GM12875 (cell line): Measurements from ENCODE around the gene ATP2A1.

Experiments used
- H3K4me3 ChIP-seq: one replicate; pipeline ENCODE4 v1.5.1; 2011; ENCODE audit warnings: low read depth, low read length, control low read depth
- CTCF ChIP-seq: IDR thresholded peaks from 2 replicates; pipeline ENCODE4 v1.5.1; 2011; ENCODE audit warnings: low read depth, mild to moderate bottlenecking, control low read depth, inconsistent platforms, low read length, moderate library complexity, borderline replicate concordance; ENCODE audit not compliant: insufficient read depth

The ATP2A1 gene

DNA sequence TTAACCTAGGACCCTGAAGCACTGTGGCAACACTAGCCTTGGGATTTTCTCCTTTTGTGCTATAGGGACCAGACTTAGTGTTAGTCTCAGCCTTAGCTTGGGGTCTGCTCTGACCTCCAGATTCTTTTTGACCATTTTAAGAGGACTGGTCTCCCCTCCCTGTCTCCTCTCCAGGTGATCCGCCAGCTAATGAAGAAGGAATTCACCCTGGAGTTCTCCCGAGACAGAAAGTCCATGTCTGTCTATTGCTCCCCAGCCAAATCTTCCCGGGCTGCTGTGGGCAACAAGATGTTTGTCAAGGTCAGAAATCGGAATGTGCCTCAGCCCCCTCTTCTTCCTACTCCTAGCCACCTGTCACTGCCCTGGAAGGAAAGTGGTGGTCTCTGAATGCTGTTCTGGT is 19.5 kb downstream of the ATP2A1 start:
- no peak for TF ChIP-seq CTCF
- H3K4me3 ChIP-seq, result no peak overlapping the region

DNA sequence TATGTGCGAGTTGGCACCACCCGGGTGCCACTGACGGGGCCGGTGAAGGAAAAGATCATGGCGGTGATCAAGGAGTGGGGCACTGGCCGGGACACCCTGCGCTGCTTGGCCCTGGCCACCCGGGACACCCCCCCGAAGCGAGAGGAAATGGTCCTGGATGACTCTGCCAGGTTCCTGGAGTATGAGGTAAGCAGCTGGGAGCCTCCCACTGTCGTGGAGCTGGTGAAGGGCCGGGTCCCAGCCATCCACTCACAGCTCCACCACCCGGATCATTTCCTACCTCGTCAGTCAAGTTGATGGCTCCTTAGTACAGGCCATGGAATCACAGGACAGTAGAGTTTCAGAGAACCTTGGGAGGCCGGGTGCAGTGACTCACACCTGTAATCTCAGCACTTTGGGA is 20.0 kb downstream of the ATP2A1 start:
- H3K4me3 ChIP-seq, result no peak overlapping the region
- TF ChIP-seq CTCF, result no peak

- no peak for TF ChIP-seq CTCF
- no peak overlapping the region for H3K4me3 ChIP-seq
These were observed 20.7 kb downstream of the ATP2A1 start for GRCh38 chr16:28898942-28899341.

DNA sequence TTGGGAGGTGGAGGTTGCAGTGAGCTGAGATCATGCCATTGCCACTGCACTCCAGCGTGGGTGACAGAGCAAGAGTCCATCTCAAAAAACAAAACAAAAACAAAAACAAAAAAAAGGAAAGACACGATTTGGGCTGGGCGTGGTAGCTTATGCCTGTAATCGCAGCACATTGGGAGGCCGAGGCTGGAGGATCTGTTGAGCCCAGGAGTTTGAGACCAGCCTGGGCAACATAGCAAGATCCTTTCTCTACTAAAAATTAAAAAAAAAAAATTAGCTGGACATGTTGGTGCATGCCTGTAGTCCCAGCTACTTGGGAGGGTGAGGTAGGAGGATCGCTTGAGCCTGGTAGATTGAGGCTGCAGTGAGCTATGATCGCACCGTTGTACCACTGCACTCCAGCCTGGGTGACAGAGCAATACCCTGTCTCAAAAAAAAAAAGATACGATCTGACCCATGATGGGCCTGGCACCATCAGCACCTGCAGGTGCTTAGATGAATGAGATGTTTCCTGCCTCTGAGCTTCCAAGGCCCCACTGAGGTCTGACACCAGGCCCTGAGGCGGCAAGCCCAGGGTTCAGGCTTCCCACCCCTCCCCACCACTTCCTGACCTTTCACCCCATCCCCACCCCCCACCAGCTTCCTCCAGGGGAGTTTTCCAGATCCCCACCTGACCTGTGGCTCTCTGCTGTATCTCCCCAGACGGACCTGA is 21.7 kb downstream of the ATP2A1 start:
- TF ChIP-seq CTCF, result no peak
- H3K4me3 ChIP-seq, result no peak overlapping the region

- no peak overlapping the region for H3K4me3 ChIP-seq
- TF ChIP-seq CTCF, result no peak
These were observed 22.3 kb downstream of the ATP2A1 start for GRCh38 chr16:28900601-28901000.

DNA sequence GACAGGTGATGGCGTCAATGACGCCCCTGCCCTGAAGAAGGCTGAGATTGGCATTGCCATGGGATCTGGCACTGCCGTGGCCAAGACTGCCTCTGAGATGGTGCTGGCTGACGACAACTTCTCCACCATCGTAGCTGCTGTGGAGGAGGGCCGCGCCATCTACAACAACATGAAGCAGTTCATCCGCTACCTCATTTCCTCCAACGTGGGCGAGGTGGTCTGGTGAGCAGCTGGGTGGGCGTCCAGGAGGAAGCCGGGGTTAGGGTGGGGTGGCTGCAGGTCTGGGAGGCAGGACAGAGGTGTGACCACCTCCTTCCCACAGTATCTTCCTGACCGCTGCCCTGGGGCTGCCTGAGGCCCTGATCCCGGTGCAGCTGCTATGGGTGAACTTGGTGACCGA is 23.6 kb downstream of the ATP2A1 start:
- no peak overlapping the region for H3K4me3 ChIP-seq
- no peak for TF ChIP-seq CTCF

GRCh38 chr16:28902909-28903308 is 24.6 kb downstream of the ATP2A1 start:
- no peak overlapping the region for H3K4me3 ChIP-seq
- no peak for TF ChIP-seq CTCF
